Heart right ventricle (tissue), 16 donors: ENCODE measurements around the gene MGME1. TPM values are rescaled to one million over a fixed set of nuclear protein-coding genes. Genes with fewer than 3 reads are reported as not detected.

Experiments
- ATAC-seq, 8 donors: fragments of 200-7000 bp; cut with Tn5 transposase; one replicate each; pipeline ENCODE4 v1.9.1; 2020; ENCODE audit warnings: mild to moderate bottlenecking in 8 of 8, moderate library complexity in 8 of 8, moderate number of reproducible peaks in 1 of 8
- DNase-seq, 2 donors: peaks; one replicate each; pipeline ENCODE4 v3.0.0-alpha.2; 2020
- H3K27ac ChIP-seq, 10 donors: fragments of 200-600 bp; sonication (generic) in 2 of 10; one replicate each; pipeline versions ENCODE4 v1.5.0 to v1.8.0; 2020 to 2022; ENCODE audit warnings: mild to moderate bottlenecking in 3 of 10
- H3K27me3 ChIP-seq, 7 donors: fragments of 200-600 bp; one replicate each; pipeline ENCODE4 v1.8.0; 2021 to 2022; ENCODE audit warnings: mild to moderate bottlenecking in 2 of 7
- H3K36me3 ChIP-seq, 9 donors: fragments of 200-600 bp; sonication (generic) in 1 of 9; one replicate each; pipeline versions ENCODE4 v1.5.0 to v1.8.0; 2020 to 2022; ENCODE audit warnings: mild to moderate bottlenecking in 2 of 9
- H3K4me1 ChIP-seq, 9 donors: fragments of 200-600 bp; sonication (generic) in 1 of 9; one replicate each; pipeline versions ENCODE4 v1.5.0 to v1.8.0; 2020 to 2022; ENCODE audit warnings: mild to moderate bottlenecking in 4 of 9
- H3K4me3 ChIP-seq, 10 donors: fragments of 200-600 bp; sonication (generic) in 2 of 10; one replicate each; pipeline versions ENCODE4 v1.5.0 to v1.8.0; 2020 to 2022; ENCODE audit warnings: mild to moderate bottlenecking in 7 of 10, moderate library complexity in 2 of 10
- H3K9me3 ChIP-seq, 11 donors: fragments of 200-600 bp in 10 of 11; sonication (generic) in 2 of 11; one replicate each; pipeline versions ENCODE4 v1.5.0 to v1.8.0; 2013 to 2022; ENCODE audit warnings: mild to moderate bottlenecking in 2 of 11, control low read depth in 1 of 11, moderate library complexity in 1 of 11
- CTCF ChIP-seq, 9 donors: fragments of 200-600 bp; sonication (generic) in 2 of 9; IDR thresholded peaks; one replicate each; pipeline versions ENCODE4 v1.5.0 to v1.8.0; 2021 to 2022; ENCODE audit warnings: antibody characterized with exemption in 9 of 9, mild to moderate bottlenecking in 5 of 9, moderate library complexity in 1 of 9
- WGBS, 2 donors: extraction: QIAGEN DNeasy Blood & Tissue Kit; methylation state at CpG; one replicate each; pipeline ENCODE4 v1.1.7; 2013; ENCODE audit warnings: inconsistent platforms in 1 of 2; 5-methylcytosine and 5-hydroxymethylcytosine counted together
- intact Hi-C, 10 donors: fragments of 100-400 bp; cut with DNase I; formaldehyde crosslinking; loops; one replicate each; pipeline versions ENCODE4 v1.11.1 to v1.14.2; 2022
- polyA plus RNA-seq, 2 donors: library from polyadenylated mRNA; stranded (reverse); fragments of 200-250 nt; gene quantifications; one replicate each; pipeline ENCODE4 v1.2.3, GENCODE V29; 2013
- total RNA-seq, 10 donors: library from RNA; stranded (reverse); fragmentation: NEBNext Ultra II Directional in 3 of 10; extraction: Animal tissue kit (Norgen Biotek cat#: 25700) in 3 of 10; gene quantifications; one replicate each; pipeline versions ENCODE4 v1.2.1 to v1.2.4, GENCODE V29; 2021 to 2023
- donor health status: Arrhythmogenic right ventricular cardiomyopathy.
- donor health status: ischemic (EF 13 %, LVEDD 7.1; RV severe dilation, severe dysfunction).
- donor health status: healthy with polysubstance abuse.
- donor health status: DM: no; HTN: yes; CAD: no.
- donor health status: DM: no; HTN: no; CAD: no.
- donor health status: ischemic (EF 25% LVEDD 6.9; RV normal size, moderate dysfunction).
- donor health status: ischemic (EF 25% LVEDD 5.7; RV mildly dilated, moderate dysfunction).
- donor health status: healthy.
- donor health status: DM: yes; HTN: yes; CAD: no.
- donor health status: Ischemic cardiomyopathy.
- donor health status: ischemic (EF 35%, LVEDD 5.7; RV mildly dilated, moderate dysfunction).
- donor health status: nonischemic (EF 11% LVEDD 7.7; RV severe dilation, severe dysfunction).
- donor health status: DM: yes; HTN: yes; CAD: no.
- donor health status: PGD.
- donor health status: ischemic (EF 29% LVEDD 5.4; RV normal size, mild dysfunction).
- donor health status: nonischemic (EF 23%, LVEDD 6.1; RV moderate dilation, normal function).

MGME1 gene
- total and polyA plus RNA-seq, 12 donors = 6.0 to 16.0 (median 12.9) TPM

DNA sequence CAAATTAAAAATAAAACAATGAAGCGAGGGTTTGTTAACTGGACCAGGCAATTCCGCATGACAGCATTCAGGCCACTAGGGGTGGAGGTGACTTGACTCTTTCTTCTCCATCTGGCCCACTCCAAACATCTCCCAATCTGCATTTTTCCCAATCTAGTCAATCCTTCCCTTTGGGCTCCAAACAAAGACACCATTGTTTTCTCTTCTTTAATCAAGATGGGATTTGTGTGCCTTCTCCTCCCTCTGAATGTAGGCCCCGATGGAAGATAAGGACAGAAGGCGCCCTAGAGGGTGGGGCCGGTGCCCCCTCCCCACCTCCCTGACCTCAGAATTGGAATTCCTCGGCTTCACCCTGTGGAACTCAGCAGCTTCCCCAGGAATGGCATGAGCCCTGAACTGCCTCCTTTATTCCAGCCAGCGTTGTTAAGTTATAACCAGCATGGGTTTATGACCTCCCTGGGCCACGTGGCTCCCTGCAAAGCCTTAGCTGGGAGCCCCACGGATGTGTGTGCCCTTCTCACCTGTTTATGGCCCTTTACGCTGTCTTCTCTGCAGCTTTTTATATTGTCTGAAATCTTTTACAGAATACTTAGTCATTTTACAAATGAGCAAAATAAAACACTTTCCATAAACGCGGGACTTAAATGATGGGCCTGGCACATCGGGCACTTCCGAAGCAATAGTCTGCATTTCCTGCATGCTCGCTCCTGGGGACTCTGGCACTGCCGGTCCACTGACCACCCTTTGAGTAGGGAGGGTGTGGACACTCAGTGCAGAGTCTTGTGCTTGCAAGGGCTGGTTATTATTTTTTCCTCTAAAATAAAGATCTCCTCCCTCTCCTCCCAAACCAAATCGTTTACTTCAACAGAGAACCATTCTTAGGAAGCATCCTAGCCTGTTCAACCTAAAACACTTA is 64.4 kb downstream of the MGME1 start:
- Histone ChIP-seq H3K4me1 (no peaks in the 10 kb centered on the region), H3K9me3 (no peaks in the 10 kb centered on the region), H3K4me3 (no peak overlapping the region), H3K27ac (no peak overlapping the region), H3K27me3 (peaks cover 0 to 42% (median 8%) of the 10 kb centered on the region in 7 donors), H3K36me3 (no peaks in the 10 kb centered on the region)
- no peak for TF ChIP-seq CTCF (IDR thresholded peaks at IDR 0.05)
- DNase-seq (no peak), ATAC-seq (no peak)
- 65 to 71% methylated on average over 17 of the region's 17 CpGs for WGBS, 2 donors
- intact Hi-C loops = no loop called here

DNA sequence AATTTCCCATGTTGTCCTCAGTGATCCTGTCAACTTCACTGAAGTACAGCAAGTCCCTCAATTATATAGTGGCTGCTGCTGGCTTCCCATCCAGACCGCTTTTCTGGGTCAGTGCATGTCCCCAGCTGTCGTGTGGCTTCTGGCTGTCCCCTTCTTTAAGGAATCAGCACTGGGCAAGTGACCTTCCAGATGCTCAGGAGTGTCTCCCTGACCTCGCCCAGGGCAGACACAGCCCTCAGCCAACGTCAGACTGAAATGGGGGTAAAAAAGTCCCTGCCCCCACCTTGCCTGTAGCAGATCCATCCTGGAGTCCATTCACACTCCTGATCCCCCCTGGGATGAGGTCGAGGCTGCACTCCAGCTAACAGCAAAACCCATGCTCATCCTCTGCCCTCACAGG is 65.2 kb downstream of the MGME1 start:
- intact Hi-C loops = no loop called here
- no peaks in the 10 kb centered on the region for H3K9me3 ChIP-seq

DNA sequence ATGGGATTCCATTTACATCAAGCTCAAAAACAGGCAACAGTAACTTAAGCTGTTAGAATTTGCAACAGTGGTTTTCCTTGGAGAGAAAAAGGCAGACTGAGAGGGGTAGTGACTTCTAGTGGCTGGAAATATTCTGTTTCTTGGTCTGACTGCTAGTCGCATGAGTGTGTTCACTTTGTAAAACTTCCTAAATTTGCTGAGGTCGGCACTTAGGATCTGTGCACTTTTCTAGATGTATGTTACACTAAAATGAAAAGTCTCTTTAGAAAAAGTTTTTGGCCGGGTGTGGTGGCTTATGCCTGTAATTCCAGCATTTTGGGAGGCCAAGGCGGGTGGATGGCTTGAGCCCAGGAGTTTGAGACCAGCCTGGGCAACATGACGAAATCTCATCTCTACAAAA is 70.2 kb downstream of the MGME1 start:
- no peak overlapping the region for H3K27ac ChIP-seq
- no peaks in the 10 kb centered on the region for H3K4me1 ChIP-seq
- H3K9me3 ChIP-seq = peaks cover 0 to 9% (median 6%) of the 10 kb centered on the region in 11 donors
- H3K36me3 ChIP-seq = no peaks in the 10 kb centered on the region
- no peak for DNase-seq
- no peak for TF ChIP-seq CTCF (IDR thresholded peaks at IDR 0.05)
- WGBS, 2 donors = 82 to 92% methylated on average over 5 of the region's 5 CpGs
- no peak overlapping the region for H3K4me3 ChIP-seq
- no peak for ATAC-seq
- intact Hi-C loops = no loop called here
- H3K27me3 ChIP-seq = peaks cover 0 to 53% (median 15%) of the 10 kb centered on the region in 7 donors

More for the DNA sequence above, 65.2 kb downstream of the MGME1 start:
- WGBS, 2 donors = 52 to 56% methylated on average over 5 of the region's 5 CpGs
- H3K36me3 ChIP-seq = no peaks in the 10 kb centered on the region
- H3K4me3 ChIP-seq = no peak overlapping the region
- no peak for TF ChIP-seq CTCF (IDR thresholded peaks at IDR 0.05)
- peaks cover 0 to 48% (median 9%) of the 10 kb centered on the region in 7 donors for H3K27me3 ChIP-seq
- DNase-seq (no peak), ATAC-seq (no peak)
- no peaks in the 10 kb centered on the region for H3K4me1 ChIP-seq
- no peak overlapping the region for H3K27ac ChIP-seq

Other genes with a start within 250 kb of the MGME1 start
- gene SNX5, start 224 bp upstream of the MGME1 start, total RNA-seq = 10 to 100 TPM; 41.6 to 59.1 (median 47.3) TPM
- gene SNX5, start 224 bp upstream of the MGME1 start, polyA plus RNA-seq = 10 to 100 TPM; 29.0 to 55.5 TPM
- not detected for gene OVOL2, start 88.9 kb downstream of the MGME1 start, total RNA-seq
- not detected for gene OVOL2, start 88.9 kb downstream of the MGME1 start, polyA plus RNA-seq
- gene KAT14, start 168.8 kb downstream of the MGME1 start, total RNA-seq = 10 to 100 TPM in 6 of 10 donors, 1 to 10 TPM in 4; 8.9 to 16.5 (median 10.8) TPM
- gene KAT14, start 168.8 kb downstream of the MGME1 start, polyA plus RNA-seq = 1 to 10 TPM; 4.2 to 5.4 TPM
- gene PET117, start 168.8 kb downstream of the MGME1 start, total RNA-seq = 10 to 100 TPM in 9 of 10 donors, 1 to 10 TPM in 1; 9.2 to 14.5 (median 12.0) TPM
- 10 to 100 TPM in 1 of 2 donors, 1 to 10 TPM in 1; 8.9 to 15.8 TPM for gene PET117, start 168.8 kb downstream of the MGME1 start, polyA plus RNA-seq